ENCODE data around the gene MYOM1.

Gene MYOM1

GRCh38 chr18:3183103-3183717 lies 36.6 kb downstream of the MYOM1 start:
- DNase-seq: no peak

GRCh38 chr18:3180325-3180724 lies 39.4 kb downstream of the MYOM1 start:
- no peak for DNase-seq

- DNase-seq: peak; percentile 17
Measured at GRCh38 chr18:3179430-3180089, 40.2 kb downstream of the MYOM1 start.

- DNase-seq: peak; percentile 95
Measured at GRCh38 chr18:3177902-3178687, 41.7 kb downstream of the MYOM1 start.

- no peak for DNase-seq
Measured at GRCh38 chr18:3175195-3175758, 44.5 kb downstream of the MYOM1 start.

- DNase-seq: no peak
Measured at GRCh38 chr18:3172097-3172496, 47.7 kb downstream of the MYOM1 start.

GRCh38 chr18:3171631-3172030 lies 48.1 kb downstream of the MYOM1 start:
- no peak for DNase-seq

GRCh38 chr18:3170441-3171161 lies 49.2 kb downstream of the MYOM1 start:
- DNase-seq: no peak

- DNase-seq: no peak
Measured at GRCh38 chr18:3164381-3164780, 55.4 kb downstream of the MYOM1 start.

GRCh38 chr18:3163968-3164367 lies 55.8 kb downstream of the MYOM1 start:
- DNase-seq: no peak

- DNase-seq: peak; percentile 47
Measured at GRCh38 chr18:3162181-3162580, 57.6 kb downstream of the MYOM1 start.

- DNase-seq: no peak
Measured at GRCh38 chr18:3159830-3160229, 59.9 kb downstream of the MYOM1 start.

GRCh38 chr18:3157606-3158005 lies 62.2 kb downstream of the MYOM1 start:
- DNase-seq: no peak

GRCh38 chr18:3157086-3157485 lies 62.7 kb downstream of the MYOM1 start:
- no peak for DNase-seq

GRCh38 chr18:3156325-3156640 lies 63.5 kb downstream of the MYOM1 start:
- no peak for DNase-seq

GRCh38 chr18:3154214-3154613 lies 65.6 kb downstream of the MYOM1 start:
- no peak for DNase-seq

- no peak for DNase-seq
Measured at GRCh38 chr18:3153107-3153704, 66.6 kb downstream of the MYOM1 start.

- DNase-seq: no peak
Measured at GRCh38 chr18:3152294-3152693, 67.5 kb downstream of the MYOM1 start.

GRCh38 chr18:3151399-3152264 lies 68.1 kb downstream of the MYOM1 start:
- peak; percentile 79 for DNase-seq

- no peak for DNase-seq
Measured at GRCh38 chr18:3150688-3151087, 69.1 kb downstream of the MYOM1 start.

- peak; percentile 9 for DNase-seq
Measured at GRCh38 chr18:3150274-3150673, 69.5 kb downstream of the MYOM1 start.

Data from hematopoietic multipotent progenitor cell treated with erythropoietin and hydrocortisone succinate and interleukin-3 and kit ligand, for 6 days (in vitro differentiated cells).